ENCODE data around the gene GFRA1. TPM values are rescaled to one million over a fixed set of nuclear protein-coding genes. Genes with fewer than 3 reads are reported as not detected.

Gene GFRA1
- total and polyA plus RNA-seq, 2 of the 8 experiments (the other 6 are each of a cell fraction or from before 2014, with no cell fraction given): 1.1 to 2.0 TPM

DNA sequence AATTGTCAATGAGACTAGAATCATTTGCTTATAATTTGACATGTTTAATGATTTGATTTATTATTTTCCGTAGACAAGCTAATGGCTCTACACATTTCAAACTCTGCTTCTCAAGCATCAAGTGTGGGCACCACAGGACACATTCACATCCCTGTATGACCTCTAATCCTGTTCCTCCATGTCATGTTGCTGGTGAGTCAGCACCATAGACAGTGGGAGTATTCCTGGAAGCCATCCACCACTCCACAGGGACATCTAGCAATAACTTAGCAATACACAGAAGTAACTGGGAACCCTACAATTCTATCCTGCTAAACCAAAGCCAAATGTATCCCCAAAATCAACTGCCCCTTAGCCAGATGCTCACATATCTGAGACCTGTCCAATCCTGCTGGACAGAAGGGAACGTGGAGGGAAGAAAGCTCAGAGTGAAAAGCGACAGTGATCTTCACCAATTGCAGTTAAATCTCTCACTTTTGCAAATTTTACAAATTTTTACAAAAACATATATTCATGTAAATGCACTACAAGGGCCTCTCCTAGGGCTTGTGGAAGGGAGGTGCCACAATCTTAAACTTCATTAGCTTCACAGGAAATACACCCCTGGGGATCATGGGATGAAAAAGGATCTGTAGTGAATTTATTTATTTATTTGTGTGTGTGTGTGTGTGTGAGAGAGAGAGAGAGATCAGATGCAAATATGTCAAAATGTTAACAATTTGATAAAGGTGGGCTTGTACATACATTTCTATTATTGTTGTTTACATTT is 126.5 kb downstream of the GFRA1 start (continued):
- TF ChIP-seq RXRA (IDR thresholded peaks at IDR 0.05; ENCODE audit: insufficient read depth, low read depth, low read length) (no peak), SP1 (IDR thresholded peaks at IDR 0.05; ENCODE audit: low read depth, low read length) (no peak), POLR2A (IDR thresholded peaks at IDR 0.05; ENCODE audit: control extremely low read depth in 1 of 2, low read depth in 2 of 2, low read length in 2 of 2) (no peak), BRCA1 (IDR thresholded peaks at IDR 0.05; ENCODE audit: low read depth, low read length) (no peak), CTBP2 (IDR thresholded peaks at IDR 0.05; ENCODE audit: borderline replicate concordance, insufficient read depth, insufficient read length, low read length) (no peak), YY1 (IDR thresholded peaks at IDR 0.05; ENCODE audit: low read depth, low read length) (no peak)
- TF ChIP-seq, protein P1, sequence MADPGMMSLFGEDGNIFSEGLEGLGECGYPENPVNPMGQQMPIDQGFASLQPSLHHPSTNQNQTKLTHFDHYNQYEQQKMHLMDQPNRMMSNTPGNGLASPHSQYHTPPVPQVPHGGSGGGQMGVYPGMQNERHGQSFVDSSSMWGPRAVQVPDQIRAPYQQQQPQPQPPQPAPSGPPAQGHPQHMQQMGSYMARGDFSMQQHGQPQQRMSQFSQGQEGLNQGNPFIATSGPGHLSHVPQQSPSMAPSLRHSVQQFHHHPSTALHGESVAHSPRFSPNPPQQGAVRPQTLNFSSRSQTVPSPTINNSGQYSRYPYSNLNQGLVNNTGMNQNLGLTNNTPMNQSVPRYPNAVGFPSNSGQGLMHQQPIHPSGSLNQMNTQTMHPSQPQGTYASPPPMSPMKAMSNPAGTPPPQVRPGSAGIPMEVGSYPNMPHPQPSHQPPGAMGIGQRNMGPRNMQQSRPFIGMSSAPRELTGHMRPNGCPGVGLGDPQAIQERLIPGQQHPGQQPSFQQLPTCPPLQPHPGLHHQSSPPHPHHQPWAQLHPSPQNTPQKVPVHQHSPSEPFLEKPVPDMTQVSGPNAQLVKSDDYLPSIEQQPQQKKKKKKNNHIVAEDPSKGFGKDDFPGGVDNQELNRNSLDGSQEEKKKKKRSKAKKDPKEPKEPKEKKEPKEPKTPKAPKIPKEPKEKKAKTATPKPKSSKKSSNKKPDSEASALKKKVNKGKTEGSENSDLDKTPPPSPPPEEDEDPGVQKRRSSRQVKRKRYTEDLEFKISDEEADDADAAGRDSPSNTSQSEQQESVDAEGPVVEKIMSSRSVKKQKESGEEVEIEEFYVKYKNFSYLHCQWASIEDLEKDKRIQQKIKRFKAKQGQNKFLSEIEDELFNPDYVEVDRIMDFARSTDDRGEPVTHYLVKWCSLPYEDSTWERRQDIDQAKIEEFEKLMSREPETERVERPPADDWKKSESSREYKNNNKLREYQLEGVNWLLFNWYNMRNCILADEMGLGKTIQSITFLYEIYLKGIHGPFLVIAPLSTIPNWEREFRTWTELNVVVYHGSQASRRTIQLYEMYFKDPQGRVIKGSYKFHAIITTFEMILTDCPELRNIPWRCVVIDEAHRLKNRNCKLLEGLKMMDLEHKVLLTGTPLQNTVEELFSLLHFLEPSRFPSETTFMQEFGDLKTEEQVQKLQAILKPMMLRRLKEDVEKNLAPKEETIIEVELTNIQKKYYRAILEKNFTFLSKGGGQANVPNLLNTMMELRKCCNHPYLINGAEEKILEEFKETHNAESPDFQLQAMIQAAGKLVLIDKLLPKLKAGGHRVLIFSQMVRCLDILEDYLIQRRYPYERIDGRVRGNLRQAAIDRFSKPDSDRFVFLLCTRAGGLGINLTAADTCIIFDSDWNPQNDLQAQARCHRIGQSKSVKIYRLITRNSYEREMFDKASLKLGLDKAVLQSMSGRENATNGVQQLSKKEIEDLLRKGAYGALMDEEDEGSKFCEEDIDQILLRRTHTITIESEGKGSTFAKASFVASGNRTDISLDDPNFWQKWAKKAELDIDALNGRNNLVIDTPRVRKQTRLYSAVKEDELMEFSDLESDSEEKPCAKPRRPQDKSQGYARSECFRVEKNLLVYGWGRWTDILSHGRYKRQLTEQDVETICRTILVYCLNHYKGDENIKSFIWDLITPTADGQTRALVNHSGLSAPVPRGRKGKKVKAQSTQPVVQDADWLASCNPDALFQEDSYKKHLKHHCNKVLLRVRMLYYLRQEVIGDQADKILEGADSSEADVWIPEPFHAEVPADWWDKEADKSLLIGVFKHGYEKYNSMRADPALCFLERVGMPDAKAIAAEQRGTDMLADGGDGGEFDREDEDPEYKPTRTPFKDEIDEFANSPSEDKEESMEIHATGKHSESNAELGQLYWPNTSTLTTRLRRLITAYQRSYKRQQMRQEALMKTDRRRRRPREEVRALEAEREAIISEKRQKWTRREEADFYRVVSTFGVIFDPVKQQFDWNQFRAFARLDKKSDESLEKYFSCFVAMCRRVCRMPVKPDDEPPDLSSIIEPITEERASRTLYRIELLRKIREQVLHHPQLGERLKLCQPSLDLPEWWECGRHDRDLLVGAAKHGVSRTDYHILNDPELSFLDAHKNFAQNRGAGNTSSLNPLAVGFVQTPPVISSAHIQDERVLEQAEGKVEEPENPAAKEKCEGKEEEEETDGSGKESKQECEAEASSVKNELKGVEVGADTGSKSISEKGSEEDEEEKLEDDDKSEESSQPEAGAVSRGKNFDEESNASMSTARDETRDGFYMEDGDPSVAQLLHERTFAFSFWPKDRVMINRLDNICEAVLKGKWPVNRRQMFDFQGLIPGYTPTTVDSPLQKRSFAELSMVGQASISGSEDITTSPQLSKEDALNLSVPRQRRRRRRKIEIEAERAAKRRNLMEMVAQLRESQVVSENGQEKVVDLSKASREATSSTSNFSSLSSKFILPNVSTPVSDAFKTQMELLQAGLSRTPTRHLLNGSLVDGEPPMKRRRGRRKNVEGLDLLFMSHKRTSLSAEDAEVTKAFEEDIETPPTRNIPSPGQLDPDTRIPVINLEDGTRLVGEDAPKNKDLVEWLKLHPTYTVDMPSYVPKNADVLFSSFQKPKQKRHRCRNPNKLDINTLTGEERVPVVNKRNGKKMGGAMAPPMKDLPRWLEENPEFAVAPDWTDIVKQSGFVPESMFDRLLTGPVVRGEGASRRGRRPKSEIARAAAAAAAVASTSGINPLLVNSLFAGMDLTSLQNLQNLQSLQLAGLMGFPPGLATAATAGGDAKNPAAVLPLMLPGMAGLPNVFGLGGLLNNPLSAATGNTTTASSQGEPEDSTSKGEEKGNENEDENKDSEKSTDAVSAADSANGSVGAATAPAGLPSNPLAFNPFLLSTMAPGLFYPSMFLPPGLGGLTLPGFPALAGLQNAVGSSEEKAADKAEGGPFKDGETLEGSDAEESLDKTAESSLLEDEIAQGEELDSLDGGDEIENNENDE (IDR thresholded peaks at IDR 0.05; ENCODE audit: insufficient replicate concordance, low read length): no peak
